Lower leg skin (tissue), 3 donors: Measurements from ENCODE around the gene KITLG.

Experiments
- CTCF ChIP-seq, 3 donors: fragments of 450-650 bp; IDR thresholded peaks; one replicate each; pipeline ENCODE4 v1.5.1; 2016; ENCODE audit warnings: antibody characterized with exemption in 3 of 3, mild to moderate bottlenecking in 3 of 3, moderate library complexity in 2 of 3
- POLR2A ChIP-seq, 2 donors: fragments of 450-650 bp; IDR thresholded peaks; one replicate each; pipeline ENCODE4 v1.6.1; 2016 to 2017; ENCODE audit warnings: antibody characterized with exemption in 2 of 2, mild to moderate bottlenecking in 1 of 2, moderate library complexity in 1 of 2

- TF ChIP-seq CTCF (IDR thresholded peaks at IDR 0.05) (no peak), POLR2A (IDR thresholded peaks at IDR 0.05) (no peak)
Measured at GRCh38 chr12:88623777-88624548, 43.7 kb upstream of the KITLG start.
